ENCODE measurements around the gene VOPP1.

Gene VOPP1

GRCh38 chr7:55570939-55571338 lies 1.4 kb downstream of the VOPP1 start:
- Histone ChIP-seq H3K9ac (ENCODE audit: low read depth, low read length) (peak overlapping the region; percentile 81), H3K36me3 (ENCODE audit: insufficient read depth, low read length) (no peaks in the 10 kb centered on the region), H3K9me3 (ENCODE audit: control insufficient read depth, insufficient read depth, low read length) (no peaks in the 10 kb centered on the region), H3K4me1 (ENCODE audit: insufficient read depth, low read length) (peaks cover 37% of the 10 kb centered on the region)

GRCh38 chr7:55570218-55570873 lies 2.0 kb downstream of the VOPP1 start:
- H3K9ac ChIP-seq (ENCODE audit: low read depth, low read length) = peak overlapping the region; percentile 81; the same call in 1 of the 2 replicates
- peaks cover 40% of the 10 kb centered on the region for H3K4me1 ChIP-seq (ENCODE audit: insufficient read depth, low read length)
- no peaks in the 10 kb centered on the region for H3K36me3 ChIP-seq (ENCODE audit: insufficient read depth, low read length)
- H3K9me3 ChIP-seq (ENCODE audit: control insufficient read depth, insufficient read depth, low read length) = no peaks in the 10 kb centered on the region

- Histone ChIP-seq H3K9me3 (ENCODE audit: control insufficient read depth, insufficient read depth, low read length) (no peaks in the 10 kb centered on the region), H3K9ac (ENCODE audit: low read depth, low read length) (no peak overlapping the region), H3K4me1 (ENCODE audit: insufficient read depth, low read length) (peaks cover 43% of the 10 kb centered on the region), H3K36me3 (ENCODE audit: insufficient read depth, low read length) (no peaks in the 10 kb centered on the region)
These were observed 2.5 kb downstream of the VOPP1 start for GRCh38 chr7:55569797-55570196.

- no peaks in the 10 kb centered on the region for H3K36me3 ChIP-seq (ENCODE audit: insufficient read depth, low read length)
- no peaks in the 10 kb centered on the region for H3K9me3 ChIP-seq (ENCODE audit: control insufficient read depth, insufficient read depth, low read length)
- peaks cover 45% of the 10 kb centered on the region for H3K4me1 ChIP-seq (ENCODE audit: insufficient read depth, low read length)
- no peak overlapping the region for H3K9ac ChIP-seq (ENCODE audit: low read depth, low read length)
These were observed 3.0 kb downstream of the VOPP1 start for GRCh38 chr7:55569269-55569663.

DNA sequence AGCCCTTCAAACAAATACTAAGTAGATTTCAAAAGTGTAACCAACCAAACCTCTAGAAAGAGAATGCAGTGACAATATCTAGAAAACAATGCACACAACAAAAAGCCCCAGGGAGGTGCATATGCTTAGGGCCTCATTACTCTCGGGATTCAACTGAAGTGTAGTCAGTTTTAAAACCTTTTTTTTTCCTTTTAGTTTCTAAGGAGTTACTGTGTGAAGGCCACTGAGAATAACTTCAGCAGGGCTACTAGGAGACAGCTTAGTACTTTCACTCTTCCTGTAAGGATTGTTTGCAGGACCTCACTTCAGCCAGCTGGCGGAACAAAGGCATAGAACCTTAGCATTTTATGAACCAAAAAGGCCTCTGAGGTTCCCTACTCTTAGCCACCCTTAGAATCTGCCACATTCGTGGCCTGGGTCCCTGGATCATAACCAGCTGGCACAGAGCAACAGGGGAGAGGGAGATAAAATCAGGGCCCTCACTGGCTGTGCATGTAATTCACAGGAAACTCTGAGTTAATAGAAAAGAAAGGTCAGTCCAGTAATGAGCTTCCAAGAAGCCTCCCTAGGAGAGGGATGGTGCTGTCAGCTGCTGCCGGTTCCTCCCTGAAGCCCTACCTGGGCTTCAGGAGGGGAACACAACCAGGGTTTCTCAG lies 3.6 kb downstream of the VOPP1 start:
- Histone ChIP-seq H3K4me1 (ENCODE audit: insufficient read depth, low read length) (peaks cover 45% of the 10 kb centered on the region), H3K9ac (ENCODE audit: low read depth, low read length) (no peak overlapping the region), H3K36me3 (ENCODE audit: insufficient read depth, low read length) (no peaks in the 10 kb centered on the region), H3K9me3 (ENCODE audit: control insufficient read depth, insufficient read depth, low read length) (no peaks in the 10 kb centered on the region)

DNA sequence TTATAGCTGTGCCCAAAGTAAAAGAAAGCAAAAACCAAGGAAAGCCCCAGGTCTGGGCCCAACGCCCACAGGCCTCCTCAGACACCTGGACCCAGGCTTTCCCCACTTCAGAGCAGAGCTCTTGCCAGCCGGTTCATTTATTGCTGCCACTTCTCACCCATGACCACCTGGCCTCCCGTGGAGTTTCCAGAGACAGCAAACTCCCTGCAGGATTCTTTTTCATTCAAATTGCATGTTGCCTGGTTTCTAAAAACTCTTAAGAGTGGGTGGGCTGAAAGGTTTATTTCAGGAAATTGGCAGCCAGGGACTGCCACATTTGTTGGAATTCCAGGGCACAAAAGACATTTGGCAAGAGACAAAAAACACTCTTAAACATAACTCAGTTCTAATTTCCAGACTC lies 4.7 kb downstream of the VOPP1 start:
- H3K9ac ChIP-seq (ENCODE audit: low read depth, low read length) = no peak overlapping the region
- H3K4me1 ChIP-seq (ENCODE audit: insufficient read depth, low read length) = peaks cover 45% of the 10 kb centered on the region
- H3K9me3 ChIP-seq (ENCODE audit: control insufficient read depth, insufficient read depth, low read length) = no peaks in the 10 kb centered on the region
- no peaks in the 10 kb centered on the region for H3K36me3 ChIP-seq (ENCODE audit: insufficient read depth, low read length)

GRCh38 chr7:55565681-55566080 lies 6.6 kb downstream of the VOPP1 start:
- no peak overlapping the region for H3K9ac ChIP-seq (ENCODE audit: low read depth, low read length)
- no peaks in the 10 kb centered on the region for H3K9me3 ChIP-seq (ENCODE audit: control insufficient read depth, insufficient read depth, low read length)
- peaks cover 45% of the 10 kb centered on the region for H3K4me1 ChIP-seq (ENCODE audit: insufficient read depth, low read length)
- no peaks in the 10 kb centered on the region; the same call in 1 of the 2 replicates for H3K36me3 ChIP-seq (ENCODE audit: insufficient read depth, low read length)

GRCh38 chr7:55563596-55564325 lies 8.5 kb downstream of the VOPP1 start:
- no peaks in the 10 kb centered on the region for H3K9me3 ChIP-seq (ENCODE audit: control insufficient read depth, insufficient read depth, low read length)

GRCh38 chr7:55561690-55562089 lies 10.6 kb downstream of the VOPP1 start:
- no peaks in the 10 kb centered on the region for H3K9me3 ChIP-seq (ENCODE audit: control insufficient read depth, insufficient read depth, low read length)
- H3K4me1 ChIP-seq (ENCODE audit: insufficient read depth, low read length) = peaks cover 41% of the 10 kb centered on the region
- no peak overlapping the region for H3K9ac ChIP-seq (ENCODE audit: low read depth, low read length)
- no peaks in the 10 kb centered on the region; the same call in 1 of the 2 replicates for H3K36me3 ChIP-seq (ENCODE audit: insufficient read depth, low read length)

More at GRCh38 chr7:55563596-55564325, 8.5 kb downstream of the VOPP1 start:
- no peaks in the 10 kb centered on the region; the same call in 1 of the 2 replicates for H3K36me3 ChIP-seq (ENCODE audit: insufficient read depth, low read length)
- peaks cover 30% of the 10 kb centered on the region for H3K4me1 ChIP-seq (ENCODE audit: insufficient read depth, low read length)
- H3K9ac ChIP-seq (ENCODE audit: low read depth, low read length) = no peak overlapping the region

- H3K9me3 ChIP-seq (ENCODE audit: control insufficient read depth, insufficient read depth, low read length) = no peaks in the 10 kb centered on the region
- no peak overlapping the region for H3K9ac ChIP-seq (ENCODE audit: low read depth, low read length)
- H3K36me3 ChIP-seq (ENCODE audit: insufficient read depth, low read length) = no peaks in the 10 kb centered on the region; the same call in 1 of the 2 replicates
- H3K4me1 ChIP-seq (ENCODE audit: insufficient read depth, low read length) = peaks cover 52% of the 10 kb centered on the region
These were observed 13.1 kb downstream of the VOPP1 start for GRCh38 chr7:55558962-55559920.

DNA sequence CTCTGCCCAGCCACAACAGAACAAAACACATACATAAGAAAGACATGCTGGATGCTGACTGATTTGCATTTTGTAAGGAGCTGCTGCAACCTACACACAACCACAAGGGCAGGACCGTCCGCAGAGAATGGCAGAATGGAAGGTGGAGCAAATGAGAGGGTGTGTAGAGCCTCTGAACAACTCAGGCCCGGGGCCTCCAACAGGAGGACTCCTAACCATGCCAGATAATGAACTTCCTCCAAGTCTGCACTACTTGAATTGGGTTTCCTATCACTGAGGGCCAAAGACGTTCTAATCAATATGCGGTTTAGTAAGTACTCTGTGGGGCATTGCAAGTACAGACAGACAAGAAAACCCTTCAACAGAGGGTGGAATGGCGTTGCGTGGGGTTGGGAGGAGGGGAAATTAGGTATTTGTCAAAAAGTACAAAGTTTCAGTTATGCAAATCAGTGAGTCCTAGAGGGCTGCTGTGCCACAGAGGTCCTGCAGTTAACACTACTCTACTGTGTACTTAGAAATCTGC lies 14.6 kb downstream of the VOPP1 start:
- no peak overlapping the region for H3K9ac ChIP-seq (ENCODE audit: low read depth, low read length)
- H3K4me1 ChIP-seq (ENCODE audit: insufficient read depth, low read length) = peaks cover 56% of the 10 kb centered on the region
- no peaks in the 10 kb centered on the region for H3K9me3 ChIP-seq (ENCODE audit: control insufficient read depth, insufficient read depth, low read length)
- no peaks in the 10 kb centered on the region; the same call in 1 of the 2 replicates for H3K36me3 ChIP-seq (ENCODE audit: insufficient read depth, low read length)

DNA sequence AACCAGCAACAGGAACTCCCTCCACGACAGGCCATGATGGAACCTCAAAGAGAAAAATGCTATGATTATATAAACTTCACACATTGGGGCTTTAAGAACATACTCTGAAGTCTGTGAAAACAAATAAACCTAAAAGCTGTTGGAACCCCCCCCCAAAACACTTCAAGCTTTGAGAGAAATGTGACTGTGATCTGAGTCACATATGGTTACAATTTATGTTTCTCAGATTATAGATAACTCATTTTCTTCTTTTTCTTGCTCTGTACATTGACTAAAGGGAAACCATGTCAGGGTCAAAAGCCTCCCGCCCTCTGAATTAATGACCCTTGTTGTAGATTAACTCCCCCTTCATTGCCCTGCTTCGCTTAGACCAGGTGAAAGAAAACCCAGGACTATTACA lies 15.8 kb downstream of the VOPP1 start:
- H3K9ac ChIP-seq (ENCODE audit: low read depth, low read length) = no peak overlapping the region
- no peaks in the 10 kb centered on the region for H3K9me3 ChIP-seq (ENCODE audit: control insufficient read depth, insufficient read depth, low read length)
- H3K36me3 ChIP-seq (ENCODE audit: insufficient read depth, low read length) = no peaks in the 10 kb centered on the region
- H3K4me1 ChIP-seq (ENCODE audit: insufficient read depth, low read length) = peaks cover 64% of the 10 kb centered on the region

GRCh38 chr7:55556031-55556430 lies 16.3 kb downstream of the VOPP1 start:
- Histone ChIP-seq H3K4me1 (ENCODE audit: insufficient read depth, low read length) (peaks cover 64% of the 10 kb centered on the region), H3K36me3 (ENCODE audit: insufficient read depth, low read length) (no peaks in the 10 kb centered on the region), H3K9me3 (ENCODE audit: control insufficient read depth, insufficient read depth, low read length) (no peaks in the 10 kb centered on the region), H3K9ac (ENCODE audit: low read depth, low read length) (no peak overlapping the region)

- H3K36me3 ChIP-seq (ENCODE audit: insufficient read depth, low read length) = no peaks in the 10 kb centered on the region
- H3K9me3 ChIP-seq (ENCODE audit: control insufficient read depth, insufficient read depth, low read length) = no peaks in the 10 kb centered on the region
- H3K4me1 ChIP-seq (ENCODE audit: insufficient read depth, low read length) = peaks cover 64% of the 10 kb centered on the region
- no peak overlapping the region for H3K9ac ChIP-seq (ENCODE audit: low read depth, low read length)
These were observed 17.1 kb downstream of the VOPP1 start for GRCh38 chr7:55555160-55555559.
